ENCODE results near the gene HAUS5.

DNA sequence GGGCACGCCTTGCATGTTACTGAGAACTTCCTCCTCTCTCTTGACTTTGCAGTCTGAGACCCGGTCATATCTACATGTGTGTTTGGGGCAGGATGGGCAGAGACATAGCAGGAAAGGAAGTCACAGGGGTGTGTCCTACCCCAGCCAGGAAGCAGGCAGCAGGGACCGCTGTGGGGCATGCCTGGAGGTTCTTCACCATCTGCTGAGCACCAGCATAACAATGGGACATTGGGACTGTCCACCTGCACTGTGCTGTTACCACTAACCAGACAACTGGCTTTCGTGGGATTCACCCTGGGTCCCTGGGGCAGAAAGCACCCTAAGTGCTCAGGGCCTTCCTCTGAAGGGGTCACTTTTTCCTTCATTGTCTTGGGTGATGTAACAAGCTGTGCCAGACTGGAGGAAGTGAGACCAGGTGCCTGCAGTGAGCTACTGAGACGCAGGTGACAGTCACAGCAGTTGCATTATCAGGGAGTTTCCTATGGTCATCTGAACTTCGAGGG is 2.6 kb upstream of the HAUS5 start:
- TF ChIP-seq POLR2A (IDR thresholded peaks at IDR 0.05), result no peak
- TF ChIP-seq, protein P1, sequence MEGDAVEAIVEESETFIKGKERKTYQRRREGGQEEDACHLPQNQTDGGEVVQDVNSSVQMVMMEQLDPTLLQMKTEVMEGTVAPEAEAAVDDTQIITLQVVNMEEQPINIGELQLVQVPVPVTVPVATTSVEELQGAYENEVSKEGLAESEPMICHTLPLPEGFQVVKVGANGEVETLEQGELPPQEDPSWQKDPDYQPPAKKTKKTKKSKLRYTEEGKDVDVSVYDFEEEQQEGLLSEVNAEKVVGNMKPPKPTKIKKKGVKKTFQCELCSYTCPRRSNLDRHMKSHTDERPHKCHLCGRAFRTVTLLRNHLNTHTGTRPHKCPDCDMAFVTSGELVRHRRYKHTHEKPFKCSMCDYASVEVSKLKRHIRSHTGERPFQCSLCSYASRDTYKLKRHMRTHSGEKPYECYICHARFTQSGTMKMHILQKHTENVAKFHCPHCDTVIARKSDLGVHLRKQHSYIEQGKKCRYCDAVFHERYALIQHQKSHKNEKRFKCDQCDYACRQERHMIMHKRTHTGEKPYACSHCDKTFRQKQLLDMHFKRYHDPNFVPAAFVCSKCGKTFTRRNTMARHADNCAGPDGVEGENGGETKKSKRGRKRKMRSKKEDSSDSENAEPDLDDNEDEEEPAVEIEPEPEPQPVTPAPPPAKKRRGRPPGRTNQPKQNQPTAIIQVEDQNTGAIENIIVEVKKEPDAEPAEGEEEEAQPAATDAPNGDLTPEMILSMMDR (IDR thresholded peaks at IDR 0.05 in 8 of 11, conservative IDR thresholded peaks at IDR 0.05 in 3 of 11), result no peak
